NCI-H226 (cell line): ENCODE results near the gene APOA4.

Experiments used
- DNase-seq: peaks from one replicate; pipeline ENCODE4 v3.0.0-alpha.2; 2015

APOA4 gene

GRCh38 chr11:116823031-116823843, at the start of gene APOA4:
Gene APOA4 (minus strand): TSS chr11:116823304. CDS start chr11:116823191, 113 bp downstream.
- no peak for DNase-seq

DNA sequence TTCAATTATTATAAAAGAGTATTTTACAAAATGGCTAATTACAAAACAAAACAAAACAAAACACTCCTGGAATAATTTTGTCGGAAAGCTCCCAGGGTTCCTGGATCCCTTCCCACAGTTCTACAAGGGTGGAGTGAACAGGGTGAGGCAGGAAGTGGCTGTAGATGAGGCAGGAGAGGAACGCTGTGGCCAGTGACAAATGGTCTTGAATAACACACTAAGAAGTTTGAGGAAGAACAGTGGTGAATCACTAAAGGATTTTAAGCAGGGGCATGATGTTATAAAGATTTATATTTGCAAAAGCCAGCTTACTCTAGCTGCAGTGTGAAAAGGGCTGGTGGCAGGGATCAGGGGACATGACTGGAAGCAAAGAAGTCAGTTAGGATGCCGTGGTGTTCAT, 48.1 kb upstream of the APOA4 start:
- DNase-seq = peak; percentile 76

DNA sequence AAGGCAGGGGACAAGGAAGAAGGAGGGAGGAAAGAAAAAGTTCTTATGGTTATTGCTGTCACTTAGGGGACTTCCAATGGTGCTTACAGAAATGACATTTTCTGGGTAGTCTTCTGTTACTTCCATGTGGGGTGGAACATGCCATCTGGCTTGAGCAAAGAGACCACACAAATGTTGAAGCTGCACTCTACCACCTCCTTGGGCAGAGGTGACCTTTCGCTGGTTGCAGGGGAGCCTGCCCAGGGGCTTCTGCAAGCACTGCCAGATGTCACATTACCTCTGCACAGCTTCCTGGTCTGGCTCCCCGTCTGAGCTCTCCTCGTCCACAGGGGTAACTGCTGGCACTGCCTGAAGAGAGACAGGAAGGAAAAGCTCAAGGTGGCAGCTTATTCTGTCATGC, 47.0 kb upstream of the APOA4 start:
- no peak for DNase-seq

DNA sequence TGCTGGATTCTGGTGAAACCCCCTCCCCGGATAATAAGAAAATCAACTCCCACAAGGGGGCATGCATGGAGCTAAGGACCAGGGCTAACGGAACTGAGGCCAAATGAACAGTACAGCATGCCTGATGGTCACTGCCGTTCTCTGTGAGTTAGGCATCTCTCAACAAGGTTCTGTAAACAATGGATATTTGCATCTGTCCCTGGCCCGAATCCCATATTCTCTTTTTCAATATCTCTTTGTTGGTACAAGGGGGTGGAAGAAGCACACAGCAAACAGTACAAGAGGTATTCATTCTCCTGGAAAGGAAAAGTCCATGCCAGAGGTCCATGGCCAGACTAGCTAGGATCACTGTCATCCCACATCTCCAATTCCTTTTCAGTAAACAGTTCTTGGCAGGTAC, 46.5 kb upstream of the APOA4 start:
- no peak for DNase-seq

- no peak for DNase-seq
Observed at GRCh38 chr11:116868066-116868465, 45.0 kb upstream of the APOA4 start.

DNA sequence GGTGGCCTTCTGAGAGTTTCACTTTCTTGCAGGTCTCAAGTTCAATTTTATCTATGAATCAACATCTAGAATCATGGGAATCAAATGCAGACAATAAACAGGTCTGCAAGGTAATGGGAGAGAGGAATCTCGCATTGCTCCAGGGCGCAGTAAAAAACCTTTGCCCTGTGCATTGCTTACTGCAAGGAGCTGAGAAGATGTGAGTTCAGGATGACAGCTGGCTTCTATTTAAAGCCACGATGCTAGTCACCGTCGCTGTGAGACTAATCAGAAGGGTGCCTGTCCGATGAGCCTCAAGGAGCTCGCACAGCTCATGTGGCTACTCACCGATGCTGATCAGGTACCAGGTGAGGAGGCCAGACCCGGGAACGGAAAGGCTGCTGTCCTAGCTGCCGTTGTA, 44.5 kb upstream of the APOA4 start:
- DNase-seq = no peak

GRCh38 chr11:116866804-116867455, 43.8 kb upstream of the APOA4 start:
- no peak for DNase-seq

GRCh38 chr11:116865696-116866095, 42.6 kb upstream of the APOA4 start:
- DNase-seq = no peak

- peak; percentile 40 for DNase-seq
Observed at GRCh38 chr11:116864531-116864930, 41.4 kb upstream of the APOA4 start.

DNA sequence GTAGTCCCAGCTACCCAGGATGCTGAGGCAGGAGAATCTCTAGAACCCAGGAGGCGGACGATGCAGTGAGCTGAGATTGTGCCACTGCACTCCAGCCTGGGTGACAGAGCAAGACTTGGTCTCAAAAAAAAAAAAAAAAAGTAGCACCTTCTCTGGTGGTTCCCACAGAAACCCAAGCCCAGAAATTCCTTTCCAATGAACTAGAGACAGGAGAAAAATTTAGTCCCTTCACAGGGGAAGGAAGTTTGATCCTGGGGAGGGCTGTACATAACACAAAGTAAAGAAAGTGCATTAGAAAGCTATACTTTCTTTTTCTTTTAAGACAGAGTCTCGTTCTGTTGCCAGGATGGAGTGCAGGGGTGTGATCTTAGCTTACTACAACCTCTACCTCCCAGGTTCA, 39.8 kb upstream of the APOA4 start:
- DNase-seq = peak; percentile 59

- DNase-seq = no peak
Observed at GRCh38 chr11:116862185-116862584, 39.1 kb upstream of the APOA4 start.

- peak; percentile 92 for DNase-seq
Observed at GRCh38 chr11:116861539-116861938, 38.4 kb upstream of the APOA4 start.

GRCh38 chr11:116860303-116860702, 37.2 kb upstream of the APOA4 start:
- DNase-seq = no peak

- DNase-seq = no peak
Observed at GRCh38 chr11:116859175-116859574, 36.1 kb upstream of the APOA4 start.

- peak; percentile 97 for DNase-seq
Observed at GRCh38 chr11:116857936-116858335, 34.8 kb upstream of the APOA4 start.

- DNase-seq = peak; percentile 50
Observed at GRCh38 chr11:116857316-116857715, 34.2 kb upstream of the APOA4 start.

- no peak for DNase-seq
Observed at GRCh38 chr11:116856423-116856822, 33.3 kb upstream of the APOA4 start.

- DNase-seq = no peak
Observed at GRCh38 chr11:116855413-116855812, 32.3 kb upstream of the APOA4 start.

GRCh38 chr11:116853461-116854073, 30.5 kb upstream of the APOA4 start:
- DNase-seq = peak; percentile 95

GRCh38 chr11:116852261-116853031, 29.3 kb upstream of the APOA4 start:
- peak; percentile 80 for DNase-seq

GRCh38 chr11:116851626-116852025, 28.5 kb upstream of the APOA4 start:
- DNase-seq = peak; percentile 28

- DNase-seq = no peak
Observed at GRCh38 chr11:116849486-116849885, 26.4 kb upstream of the APOA4 start.

DNA sequence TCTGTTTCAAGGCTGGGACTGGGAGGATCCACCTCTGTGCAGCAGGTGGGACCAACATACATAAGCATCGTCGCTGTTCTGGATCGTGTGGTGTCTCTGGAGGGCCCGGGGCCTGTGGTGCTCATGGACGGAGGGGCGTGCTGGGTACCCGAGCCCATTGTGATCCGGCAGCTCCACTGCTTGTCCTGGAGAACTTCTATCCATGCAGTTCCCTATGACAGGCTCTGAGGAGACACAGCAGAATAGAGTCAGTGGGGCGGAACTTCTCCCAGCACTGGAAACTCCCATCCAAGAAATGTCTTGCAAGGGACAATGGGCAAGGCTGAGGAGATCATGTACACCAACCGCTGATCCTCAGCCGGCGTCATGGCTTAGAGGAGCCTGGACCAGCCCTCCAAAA, 26.0 kb upstream of the APOA4 start:
- DNase-seq = no peak
